H9 (cell line): ENCODE results near the gene KCNAB3. TPM values are rescaled to one million over a fixed set of nuclear protein-coding genes. Genes with fewer than 3 reads are reported as not detected.

ENCODE experiments used
- DNase-seq: peaks from one replicate; pipeline ENCODE4 v3.0.0-alpha.2; 2017
- H2AFZ ChIP-seq: one replicate; pipeline ENCODE4 v1.6.1; 2013; ENCODE audit warnings: mild to moderate bottlenecking, low read length, control low read depth, moderate library complexity
- H2AK5ac ChIP-seq: 2 replicates; pipeline ENCODE4 v1.6.1; 2013; ENCODE audit warnings: low read length, control low read depth, mixed read lengths; ENCODE audit not compliant: insufficient read length
- H2BK120ac ChIP-seq: one replicate; pipeline ENCODE4 v1.6.1; 2013; ENCODE audit warnings: low read depth, mild to moderate bottlenecking, low read length, control low read depth, inconsistent platforms; ENCODE audit not compliant: poor library complexity, severe bottlenecking
- H2BK12ac ChIP-seq: 2 replicates; pipeline ENCODE4 v1.6.1; 2013; ENCODE audit warnings: low read length, control low read depth, mixed read lengths, low read depth; ENCODE audit not compliant: insufficient read length
- H2BK15ac ChIP-seq: 2 replicates; pipeline ENCODE4 v1.6.1; 2013; ENCODE audit warnings: low read depth, low read length, control low read depth
- H2BK20ac ChIP-seq: one replicate; pipeline ENCODE4 v1.6.1; 2013; ENCODE audit warnings: low read depth, mild to moderate bottlenecking, low read length, control low read depth, inconsistent platforms; ENCODE audit not compliant: poor library complexity, severe bottlenecking
- H2BK5ac ChIP-seq: 2 replicates; pipeline ENCODE4 v1.6.1; 2013; ENCODE audit warnings: low read length, control low read depth, mixed read lengths; ENCODE audit not compliant: insufficient read length
- H3K14ac ChIP-seq: 2 replicates; pipeline ENCODE4 v1.6.1; 2013; ENCODE audit warnings: low read length, control low read depth; ENCODE audit not compliant: insufficient read depth
- H3K18ac ChIP-seq: 2 replicates; pipeline ENCODE4 v1.6.1; 2013; ENCODE audit warnings: low read depth, mild to moderate bottlenecking, mixed read lengths, low read length, control low read depth; ENCODE audit not compliant: insufficient read length
- H3K23ac ChIP-seq: 2 replicates; pipeline ENCODE4 v1.6.1; 2013; ENCODE audit warnings: low read length, control low read depth, mixed read lengths, low read depth; ENCODE audit not compliant: insufficient read length
- H3K23me2 ChIP-seq: 2 replicates; pipeline ENCODE4 v1.6.1; 2013; ENCODE audit warnings: low read depth, mild to moderate bottlenecking, mixed read lengths, low read length, control low read depth; ENCODE audit not compliant: insufficient read length, poor library complexity, severe bottlenecking
- H3K27ac ChIP-seq: 2 replicates; pipeline ENCODE4 v1.5.1; 2013; ENCODE audit warnings: low read length, control low read depth, mixed read lengths, low read depth; ENCODE audit not compliant: insufficient read length
- H3K27me3 ChIP-seq: 2 replicates; pipeline ENCODE4 v1.6.1; 2013; ENCODE audit warnings: low read length, control low read depth, inconsistent platforms; ENCODE audit not compliant: insufficient read depth
- H3K4ac ChIP-seq: 2 replicates; pipeline ENCODE4 v1.6.1; 2013; ENCODE audit warnings: low read depth, mild to moderate bottlenecking, control low read depth, inconsistent platforms, low read length, moderate library complexity
- H3K4me1 ChIP-seq: 2 replicates; pipeline ENCODE4 v1.6.1; 2013; ENCODE audit warnings: low read length, control low read depth, inconsistent platforms; ENCODE audit not compliant: insufficient read depth
- H3K4me2 ChIP-seq: 2 replicates; pipeline ENCODE4 v1.6.1; 2013; ENCODE audit warnings: low read length, control low read depth, mixed read lengths; ENCODE audit not compliant: insufficient read length, insufficient read depth
- H3K56ac ChIP-seq: 2 replicates; pipeline ENCODE4 v1.6.1; 2013; ENCODE audit warnings: low read depth, mild to moderate bottlenecking, mixed read lengths, low read length, control low read depth; ENCODE audit not compliant: insufficient read length
- H3K79me1 ChIP-seq: 2 replicates; pipeline ENCODE4 v1.6.1; 2013; ENCODE audit warnings: low read depth, mild to moderate bottlenecking, moderate library complexity, low read length, control low read depth, inconsistent platforms; ENCODE audit not compliant: insufficient read depth, poor library complexity, severe bottlenecking
- H3K79me2 ChIP-seq: 2 replicates; pipeline ENCODE4 v1.6.1; 2013; ENCODE audit warnings: low read length, control low read depth, inconsistent platforms; ENCODE audit not compliant: insufficient read depth
- H3K9ac ChIP-seq: 2 replicates; pipeline ENCODE4 v1.6.1; 2013; ENCODE audit warnings: low read length, control low read depth, mixed read lengths; ENCODE audit not compliant: insufficient read length; ENCODE audit errors: extremely low read depth
- H3K9me3 ChIP-seq: one replicate; pipeline ENCODE4 v1.6.1; 2013; ENCODE audit warnings: low read depth, low read length, inconsistent platforms; ENCODE audit not compliant: control insufficient read depth
- H3T11ph ChIP-seq: one replicate; pipeline ENCODE4 v1.6.1; 2013; ENCODE audit warnings: mild to moderate bottlenecking, low read length, control low read depth, inconsistent platforms
- H4K20me1 ChIP-seq: one replicate; pipeline ENCODE4 v1.6.1; 2013; ENCODE audit not compliant: control insufficient read depth, insufficient read length, insufficient read depth
- H4K5ac ChIP-seq: 2 replicates; pipeline ENCODE4 v1.6.1; 2013; ENCODE audit warnings: low read depth, mild to moderate bottlenecking, mixed read lengths, low read length, control low read depth; ENCODE audit not compliant: insufficient read length
- H4K8ac ChIP-seq: replicated peaks from 2 replicates; pipeline ENCODE4 v1.6.1; 2013; ENCODE audit warnings: low read length, control low read depth, mixed read lengths, low read depth; ENCODE audit not compliant: insufficient read length
- H4K91ac ChIP-seq: 2 replicates; pipeline ENCODE4 v1.6.1; 2013; ENCODE audit warnings: low read depth, mild to moderate bottlenecking, moderate library complexity, mixed read lengths, low read length, control low read depth; ENCODE audit not compliant: insufficient read length
- H3K27ac Mint-ChIP-seq, 3 experiments: 2 replicates in 2 of 3; 3 replicates in 1 of 3; pipeline ENCODE4 v1.8.0; 2020 to 2021; ENCODE audit warnings: mixed read lengths in 3 of 3, mild to moderate bottlenecking in 1 of 3, moderate library complexity in 1 of 3
- H3K27me3 Mint-ChIP-seq: 2 replicates; pipeline ENCODE4 v1.8.0; 2021; ENCODE audit warnings: low read depth, mild to moderate bottlenecking, moderate library complexity, mixed read lengths
- H3K36me3 Mint-ChIP-seq, 3 experiments: 2 replicates in 2 of 3; 3 replicates in 1 of 3; pipeline ENCODE4 v1.8.0; 2020 to 2021; ENCODE audit warnings: low read depth in 3 of 3, mixed read lengths in 3 of 3; ENCODE audit not compliant: insufficient read depth in 1 of 3
- H3K4me1 Mint-ChIP-seq, 2 experiments: 2 replicates each; pipeline ENCODE4 v1.8.0; 2020; ENCODE audit warnings: mixed read lengths in 2 of 2
- H3K4me3 Mint-ChIP-seq, 2 experiments: 2 replicates in 1 of 2; 3 replicates in 1 of 2; pipeline ENCODE4 v1.8.0; 2020 to 2021; ENCODE audit warnings: mild to moderate bottlenecking in 2 of 2, mixed read lengths in 2 of 2, moderate library complexity in 1 of 2
- H3K9me3 Mint-ChIP-seq, 2 experiments: 2 replicates in 1 of 2; 3 replicates in 1 of 2; pipeline ENCODE4 v1.8.0; 2020; ENCODE audit warnings: mild to moderate bottlenecking in 2 of 2, mixed read lengths in 2 of 2, moderate library complexity in 1 of 2
- WGBS: extraction: QIAGEN DNeasy Blood & Tissue Kit; methylation state at CpG from one replicate; pipeline ENCODE4 v1.1.7; 2013; ENCODE audit warnings: missing lambda C conversion rate, low lambda C conversion rate, mixed read lengths; ENCODE audit not compliant: insufficient read length; ENCODE audit errors: extremely low coverage; 5-methylcytosine and 5-hydroxymethylcytosine counted together
- total RNA-seq: library from RNA; stranded (reverse); gene quantifications from 2 replicates; pipeline ENCODE4 v1.2.1, GENCODE V29; 2021
- TF ChIP-seq, protein P1 (sequence below): fragments of 200-600 bp; sonication (generic); conservative IDR thresholded peaks from 3 replicates; pipeline ENCODE4 v1.8.0; 2021; ENCODE audit warnings: antibody characterized with exemption, mild to moderate bottlenecking

The KCNAB3 gene
- total RNA-seq, 1 experiment from 2014 or later, result 6.4 TPM

DNA sequence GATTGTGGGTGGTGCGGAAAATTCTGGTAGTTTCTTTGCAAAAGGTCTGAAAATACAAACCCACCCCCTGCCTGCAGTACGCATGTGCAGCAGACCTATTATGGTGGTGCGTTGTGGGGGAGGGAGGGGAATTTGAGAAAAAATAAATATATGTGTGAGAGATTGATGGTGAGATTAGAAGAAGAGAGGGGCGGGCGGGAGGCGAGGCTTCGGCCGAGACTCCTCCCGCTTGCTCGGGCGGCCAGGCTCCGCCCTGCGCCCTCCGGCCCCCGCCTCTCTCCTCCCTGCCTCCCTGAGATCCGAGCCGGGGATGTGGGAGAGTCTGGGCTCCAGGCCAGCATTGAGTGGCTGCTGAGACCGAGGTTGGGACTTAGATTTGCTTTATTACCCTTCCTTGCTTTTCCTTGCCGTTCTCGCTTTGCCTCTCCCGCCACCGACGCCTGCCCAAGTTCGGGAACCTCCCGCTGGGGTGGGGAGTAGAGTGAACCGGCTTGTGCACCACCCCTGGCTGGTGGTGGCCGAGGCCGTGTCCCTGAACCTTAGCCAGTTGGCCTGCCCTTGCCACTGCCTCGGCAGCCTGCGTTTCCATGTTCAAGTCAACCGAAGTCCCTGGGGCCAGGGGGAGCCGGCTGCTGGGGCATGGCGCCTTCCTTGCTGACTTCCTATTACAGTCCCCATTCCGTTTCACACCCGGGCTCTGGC is 42.0 kb downstream of the KCNAB3 start:
- Histone ChIP-seq H3K79me1 (no peaks in the 10 kb centered on the region), H2AFZ (no peak overlapping the region), H3K23ac (no peak overlapping the region), H3K27ac (no peak overlapping the region), H2BK20ac (no peak overlapping the region), H3K18ac (no peak overlapping the region), H3K9ac (peak overlapping the region; percentile 12), H2BK15ac (no peak overlapping the region), H3T11ph (no peak overlapping the region), H3K79me2 (no peaks in the 10 kb centered on the region), H2BK120ac (no peak overlapping the region), H3K23me2 (peaks cover 28% of the 10 kb centered on the region), H3K4ac (no peak overlapping the region), H3K56ac (no peak overlapping the region), H3K14ac (peak overlapping the region; percentile 64; the same call in 1 of the 2 replicates), H4K20me1 (no peaks in the 10 kb centered on the region), H2BK12ac (no peak overlapping the region), H4K8ac (no peak overlapping the region), H2BK5ac (no peak overlapping the region), H3K27me3 (no peaks in the 10 kb centered on the region; the same call in 1 of the 2 replicates), H3K4me2 (peak overlapping the region; percentile 82), H4K5ac (no peak overlapping the region), H4K91ac (no peak overlapping the region), H3K4me1 (no peaks in the 10 kb centered on the region), H2AK5ac (no peak overlapping the region), H3K9me3 (no peaks in the 10 kb centered on the region)
- peak; percentile 87 for DNase-seq
- Mint-ChIP-seq H3K4me1 (peaks cover 3 to 4% of the 10 kb centered on the region in 2 experiments), H3K27ac (no peak overlapping the region), H3K27me3 (no peaks in the 10 kb centered on the region; the same call in none of the 2 replicates), H3K9me3 (no peaks in the 10 kb centered on the region), H3K4me3 (no peak overlapping the region), H3K36me3 (peaks cover 0 to 13% (median 0%) of the 10 kb centered on the region in 3 experiments; a peak in 3 of 7 replicates)
- no CpG with 5 or more reads among the region's 35 CpGs for WGBS
- TF ChIP-seq, protein P1, sequence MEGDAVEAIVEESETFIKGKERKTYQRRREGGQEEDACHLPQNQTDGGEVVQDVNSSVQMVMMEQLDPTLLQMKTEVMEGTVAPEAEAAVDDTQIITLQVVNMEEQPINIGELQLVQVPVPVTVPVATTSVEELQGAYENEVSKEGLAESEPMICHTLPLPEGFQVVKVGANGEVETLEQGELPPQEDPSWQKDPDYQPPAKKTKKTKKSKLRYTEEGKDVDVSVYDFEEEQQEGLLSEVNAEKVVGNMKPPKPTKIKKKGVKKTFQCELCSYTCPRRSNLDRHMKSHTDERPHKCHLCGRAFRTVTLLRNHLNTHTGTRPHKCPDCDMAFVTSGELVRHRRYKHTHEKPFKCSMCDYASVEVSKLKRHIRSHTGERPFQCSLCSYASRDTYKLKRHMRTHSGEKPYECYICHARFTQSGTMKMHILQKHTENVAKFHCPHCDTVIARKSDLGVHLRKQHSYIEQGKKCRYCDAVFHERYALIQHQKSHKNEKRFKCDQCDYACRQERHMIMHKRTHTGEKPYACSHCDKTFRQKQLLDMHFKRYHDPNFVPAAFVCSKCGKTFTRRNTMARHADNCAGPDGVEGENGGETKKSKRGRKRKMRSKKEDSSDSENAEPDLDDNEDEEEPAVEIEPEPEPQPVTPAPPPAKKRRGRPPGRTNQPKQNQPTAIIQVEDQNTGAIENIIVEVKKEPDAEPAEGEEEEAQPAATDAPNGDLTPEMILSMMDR, result no peak
